Uterus (tissue), 2 donors: Measurements from ENCODE around the gene ZNF8.

ENCODE experiments used
- POLR2A ChIP-seq, 2 donors: fragments of 450-650 bp; IDR thresholded peaks; one replicate each; pipeline ENCODE4 v1.6.1; 2016; ENCODE audit warnings: antibody characterized with exemption in 2 of 2, mild to moderate bottlenecking in 1 of 2, moderate library complexity in 1 of 2
- TF ChIP-seq, protein P1 (sequence below), 4 experiments: fragments of 200-600 bp in 2 of 4; fragments of 450-650 bp in 2 of 4; sonication (generic) in 2 of 4; IDR thresholded peaks; one replicate each; pipeline ENCODE4 v1.5.1; 2016 to 2019; ENCODE audit warnings: antibody characterized with exemption in 4 of 4, mild to moderate bottlenecking in 2 of 4, moderate library complexity in 1 of 4

DNA sequence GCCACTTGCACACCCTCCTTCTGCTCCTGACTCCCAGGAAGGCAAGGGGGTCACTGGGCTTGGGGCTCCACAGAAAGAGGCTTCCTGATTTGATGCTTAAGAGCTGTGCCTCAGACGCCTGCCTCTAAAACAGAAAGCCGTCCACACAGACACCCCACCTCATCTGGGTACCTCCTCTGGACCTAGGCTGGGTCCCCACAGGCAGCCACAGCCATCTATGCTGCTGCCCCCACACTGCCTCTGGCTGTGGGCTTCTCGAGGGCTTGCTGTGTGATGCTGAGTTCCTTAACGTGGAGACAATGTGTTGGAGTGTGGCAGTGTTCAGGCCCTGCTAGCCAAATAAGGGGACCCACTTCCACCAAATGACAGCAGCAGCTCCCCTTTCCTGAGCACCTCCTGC lies 39.5 kb downstream of the ZNF8 start:
- TF ChIP-seq, protein P1, sequence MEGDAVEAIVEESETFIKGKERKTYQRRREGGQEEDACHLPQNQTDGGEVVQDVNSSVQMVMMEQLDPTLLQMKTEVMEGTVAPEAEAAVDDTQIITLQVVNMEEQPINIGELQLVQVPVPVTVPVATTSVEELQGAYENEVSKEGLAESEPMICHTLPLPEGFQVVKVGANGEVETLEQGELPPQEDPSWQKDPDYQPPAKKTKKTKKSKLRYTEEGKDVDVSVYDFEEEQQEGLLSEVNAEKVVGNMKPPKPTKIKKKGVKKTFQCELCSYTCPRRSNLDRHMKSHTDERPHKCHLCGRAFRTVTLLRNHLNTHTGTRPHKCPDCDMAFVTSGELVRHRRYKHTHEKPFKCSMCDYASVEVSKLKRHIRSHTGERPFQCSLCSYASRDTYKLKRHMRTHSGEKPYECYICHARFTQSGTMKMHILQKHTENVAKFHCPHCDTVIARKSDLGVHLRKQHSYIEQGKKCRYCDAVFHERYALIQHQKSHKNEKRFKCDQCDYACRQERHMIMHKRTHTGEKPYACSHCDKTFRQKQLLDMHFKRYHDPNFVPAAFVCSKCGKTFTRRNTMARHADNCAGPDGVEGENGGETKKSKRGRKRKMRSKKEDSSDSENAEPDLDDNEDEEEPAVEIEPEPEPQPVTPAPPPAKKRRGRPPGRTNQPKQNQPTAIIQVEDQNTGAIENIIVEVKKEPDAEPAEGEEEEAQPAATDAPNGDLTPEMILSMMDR (IDR thresholded peaks at IDR 0.05) = no peak
- TF ChIP-seq POLR2A (IDR thresholded peaks at IDR 0.05) = no peak
